GM12878 (cell line): Measurements from ENCODE around the gene ATF6B. TPM values are rescaled to one million over a fixed set of nuclear protein-coding genes. Genes with fewer than 3 reads are reported as not detected.

Source experiments
- ATAC-seq: fragments of 200-7000 bp; cut with Tn5 transposase; 3 replicates; pipeline ENCODE4 v1.9.1; 2020; ENCODE audit warnings: mild to moderate bottlenecking, moderate library complexity
- BruUV-seq: library from RNA; stranded (reverse); fragments of 400-500 nt; replicated peaks from 2 replicates; lab custom pipeline; 2021; lab: Mats Ljungman, UMichigan
- CTCF ChIA-PET: fragments of 300-600 bp; sonication (Branson Sonifier 250); formaldehyde crosslinking; extraction: SDS; loops from one replicate; lab custom pipeline; 2021; ENCODE audit warnings: inconsistent platforms; lab: Yijun Ruan, JAX
- POLR2A ChIA-PET: fragments of 350-600 bp; formaldehyde crosslinking; extraction: SDS; loops from one replicate; lab custom pipeline; 2021; ENCODE audit warnings: inconsistent platforms; lab: Charles Lee
- RAD21 ChIA-PET: fragments of 300-600 bp; sonication (Branson Sonifier 250); formaldehyde crosslinking; loops from one replicate; lab custom pipeline; 2023; ENCODE audit warnings: antibody characterized with exemption; ENCODE audit not compliant: unreplicated experiment; lab: Charles Lee
- SMC1A ChIA-PET: fragments of 300-600 bp; sonication (Branson Sonifier 250); formaldehyde crosslinking; loops from one replicate; lab custom pipeline; 2023; ENCODE audit not compliant: unreplicated experiment, uncharacterized antibody; lab: Charles Lee
- DNase-seq: peaks from one replicate; pipeline ENCODE4 v3.0.0-alpha.2; 2011; ENCODE audit warnings: low read depth, low spot score
- FAIRE-seq: peaks from 3 replicates; lab custom pipeline; 2011; peaks lifted over from hg19 to GRCh38; lab: Jason Lieb, UNC
- H2AFZ ChIP-seq: 2 replicates; pipeline ENCODE4 v1.6.0; 2011; ENCODE audit warnings: low read depth, low read length, control low read depth; ENCODE audit not compliant: control insufficient read depth
- H3K27ac ChIP-seq: 2 replicates; pipeline ENCODE4 v1.5.1; 2011; ENCODE audit warnings: control low read depth; ENCODE audit not compliant: control insufficient read depth, insufficient read depth
- H3K27me3 ChIP-seq, 2 experiments: replicated peaks in 1 of 2; 2 replicates each; pipeline versions ENCODE4 v1.6.0 to v1.6.1; 2011; ENCODE audit warnings: low read length in 1 of 2; ENCODE audit not compliant: control insufficient read depth in 2 of 2, insufficient read depth in 2 of 2
- H3K36me3 ChIP-seq, 2 experiments: 2 replicates each; pipeline ENCODE4 v1.5.1; 2011; ENCODE audit warnings: low read length in 1 of 2; ENCODE audit not compliant: control insufficient read depth in 2 of 2, insufficient read depth in 2 of 2
- H3K4me1 ChIP-seq: 2 replicates; pipeline ENCODE4 v1.6.1; 2011; ENCODE audit warnings: mild to moderate bottlenecking, low read length, moderate library complexity, mixed read lengths; ENCODE audit not compliant: control insufficient read depth, insufficient read depth
- H3K4me2 ChIP-seq: 2 replicates; pipeline ENCODE4 v1.6.0; 2011; ENCODE audit warnings: control low read depth; ENCODE audit not compliant: control insufficient read depth, insufficient read depth
- H3K4me3 ChIP-seq: fragments of 200-600 bp; sonication (generic); 2 replicates; pipeline ENCODE4 v1.5.1; 2016
- H3K79me2 ChIP-seq: 2 replicates; pipeline ENCODE4 v1.6.0; 2011; ENCODE audit warnings: low read length; ENCODE audit not compliant: control insufficient read depth, insufficient read depth
- H3K9ac ChIP-seq: 2 replicates; pipeline ENCODE4 v1.8.0; 2011; ENCODE audit warnings: low read length, control low read depth, mixed read lengths; ENCODE audit not compliant: control insufficient read depth, insufficient read depth
- H3K9me3 ChIP-seq: replicated peaks from 3 replicates; pipeline ENCODE4 v1.5.1; 2011; ENCODE audit warnings: mild to moderate bottlenecking, low read length; ENCODE audit not compliant: control insufficient read depth, insufficient read depth
- H4K20me1 ChIP-seq: 2 replicates; pipeline ENCODE4 v1.6.0; 2011; ENCODE audit not compliant: control insufficient read depth, insufficient read depth
- BCL11A ChIP-seq: IDR thresholded peaks from 2 replicates; pipeline ENCODE4 v1.6.1; 2011; ENCODE audit warnings: low read depth, low read length
- CEBPB ChIP-seq, 2 experiments: fragments of 150-350 bp in 1 of 2; IDR thresholded peaks; 2 replicates each; pipeline ENCODE4 v1.6.1; 2012 to 2014; ENCODE audit warnings: low read depth in 2 of 2, low read length in 2 of 2, borderline replicate concordance in 1 of 2, inconsistent platforms in 1 of 2
- CREM ChIP-seq: IDR thresholded peaks from 2 replicates; pipeline ENCODE4 v1.6.1; 2014; ENCODE audit warnings: antibody characterized with exemption, low read depth
- DPF2 ChIP-seq: fragments of 450-650 bp; IDR thresholded peaks from 2 replicates; pipeline ENCODE4 v1.6.1; 2017; ENCODE audit warnings: mild to moderate bottlenecking
- ESRRA ChIP-seq: IDR thresholded peaks from 2 replicates; pipeline ENCODE4 v1.6.1; 2012; ENCODE audit warnings: mild to moderate bottlenecking, low read length, improper control_type of control experiment
- IKZF1 ChIP-seq: fragments of 450-650 bp; conservative IDR thresholded peaks from 2 replicates; pipeline ENCODE4 v1.6.1; 2017; ENCODE audit warnings: antibody characterized with exemption, mild to moderate bottlenecking
- IRF4 ChIP-seq: IDR thresholded peaks from 2 replicates; pipeline ENCODE4 v1.6.1; 2011; ENCODE audit warnings: low read depth, low read length
- JUNB ChIP-seq: IDR thresholded peaks from 2 replicates; pipeline ENCODE4 v1.6.1; 2016; ENCODE audit warnings: antibody characterized with exemption, mild to moderate bottlenecking
- KAT2A ChIP-seq: conservative IDR thresholded peaks from 2 replicates; pipeline ENCODE4 v1.6.1; 2011; ENCODE audit warnings: low read depth, low read length; ENCODE audit not compliant: control insufficient read depth
- KLF5 ChIP-seq: fragments of 450-650 bp; IDR thresholded peaks from 2 replicates; pipeline ENCODE4 v1.6.1; 2014; ENCODE audit warnings: mild to moderate bottlenecking; ENCODE audit not compliant: partially characterized antibody
- MXI1 ChIP-seq: fragments of 150-350 bp; IDR thresholded peaks from 2 replicates; pipeline ENCODE4 v1.6.1; 2011; ENCODE audit warnings: low read depth, mild to moderate bottlenecking, inconsistent platforms, low read length, improper control_type of control experiment
- RB1 ChIP-seq: fragments of 450-650 bp; formaldehyde crosslinking; IDR thresholded peaks from 2 replicates; pipeline ENCODE4 v1.6.1; 2017; ENCODE audit warnings: mild to moderate bottlenecking, borderline replicate concordance
- SIX5 ChIP-seq: IDR thresholded peaks from 2 replicates; pipeline ENCODE4 v1.6.1; 2011; ENCODE audit warnings: mild to moderate bottlenecking, low read depth, low read length, moderate library complexity; ENCODE audit not compliant: severe bottlenecking
- USF1 ChIP-seq: IDR thresholded peaks from 2 replicates; pipeline ENCODE4 v1.6.1; 2011; ENCODE audit warnings: borderline replicate concordance, low read depth, mild to moderate bottlenecking, moderate library complexity, mixed read lengths, low read length; ENCODE audit not compliant: insufficient read depth; ENCODE audit errors: extremely low read length
- WGBS: methylation state at CpG from one replicate; pipeline ENCODE4 v1.1.6; 2016; ENCODE audit warnings: low lambda C conversion rate; ENCODE audit not compliant: insufficient replicate concordance, insufficient coverage; ENCODE audit errors: missing lambda C conversion rate; 5-methylcytosine and 5-hydroxymethylcytosine counted together
- in situ Hi-C: fragments of 300-500 bp; cut with MboI; formaldehyde crosslinking; loops from 9 replicates; pipeline ENCODE4 v1.14.3; 2018; ENCODE audit warnings: mixed read lengths
- intact Hi-C: fragments of 100-400 bp; cut with micrococcal nuclease; formaldehyde crosslinking; loops from one replicate; pipeline ENCODE4 v1.14.2; 2022; ENCODE audit not compliant: unreplicated experiment
- polyA plus RNA-seq, 11 experiments: library from polyadenylated mRNA; depleted of rRNA in 4 of 11; unstranded in 6 of 11; stranded (reverse) in 5 of 11; fragments of >200 nt; fragmentation: Nextera tagmentation in 4 of 11; fragmentation: Illumina TruSeq in 1 of 11; extraction: Ambion mirVana in 4 of 11; extraction: Trizol in 1 of 11; gene quantifications; 1 replicate in 1 of 11; 2 replicates in 10 of 11; pipeline versions ENCODE4 v1.2.1 to v1.2.3, GENCODE V29; 2011 to 2016; ENCODE audit warnings: inconsistent platforms in 2 of 11, missing spikeins in 2 of 11, low read depth in 1 of 11
- total RNA-seq, 4 experiments: library from RNA; depleted of rRNA in 3 of 4; stranded (reverse); fragments of >200 nt in 3 of 4; fragmentation: Illumina TruSeq in 1 of 4; extraction: Trizol in 1 of 4; gene quantifications; 2 replicates each; pipeline versions ENCODE4 v1.2.1 to v1.2.3, GENCODE V29; 2013 to 2021
- TF ChIP-seq, protein P1 (sequence below): IDR thresholded peaks from 2 replicates; pipeline ENCODE4 v1.6.1; 2012; ENCODE audit warnings: low read depth, low read length, improper control_type of control experiment
- TF ChIP-seq, protein P2 (sequence below): fragments of 450-650 bp; IDR thresholded peaks from 2 replicates; pipeline ENCODE4 v1.6.1; 2018; ENCODE audit warnings: borderline replicate concordance, mild to moderate bottlenecking; ENCODE audit not compliant: partially characterized antibody
- TF ChIP-seq, protein P3 (sequence below): IDR thresholded peaks from 2 replicates; pipeline ENCODE4 v1.6.1; 2011; ENCODE audit warnings: borderline replicate concordance, low read depth, mild to moderate bottlenecking, moderate library complexity, low read length; ENCODE audit not compliant: insufficient read depth, poor library complexity, severe bottlenecking

The ATF6B gene
- total and polyA plus RNA-seq, 10 of the 15 experiments (the other 5 are each of a cell fraction or from before 2014, with no cell fraction given): 13.6 to 83.9 (median 44.0) TPM

GRCh38 chr6:32086661-32087573 is 41.1 kb downstream of the ATF6B start:
- no peak overlapping the region for H3K4me2 ChIP-seq
- H3K36me3 ChIP-seq: no peaks in the 10 kb centered on the region
- no peaks in the 10 kb centered on the region for H4K20me1 ChIP-seq
- peak; percentile 63 for DNase-seq
- RAD21 ChIA-PET: no interaction called here
- ATAC-seq: peak; percentile 74
- SMC1A ChIA-PET: no interaction called here
- CTCF ChIA-PET: no interaction called here
- H3K4me1 ChIP-seq: peaks cover 16% of the 10 kb centered on the region
- peaks cover 3 to 8% of the 10 kb centered on the region in 2 experiments for H3K27me3 ChIP-seq
- H3K27ac ChIP-seq: no peak overlapping the region
- H2AFZ ChIP-seq: no peak overlapping the region
- H3K9me3 ChIP-seq: no peaks in the 10 kb centered on the region
- no peak overlapping the region for H3K4me3 ChIP-seq
- peak; percentile 77 for FAIRE-seq
- in situ Hi-C loops (no loop called here), intact Hi-C loops (loop anchor here (2.0 kb wide), 1 partner anchor 68 kb away; the partner anchor contains the start of gene PPT2)
- WGBS: 28% methylated on average over 34 of the region's 45 CpGs
- no TSS peak for BruUV-seq
- H3K9ac ChIP-seq: no peak overlapping the region
- no peaks in the 10 kb centered on the region for H3K79me2 ChIP-seq
- POLR2A ChIA-PET: no interaction called here
- TF ChIP-seq USF1: no peak
- TF ChIP-seq KAT2A: no peak
- TF ChIP-seq SIX5: no peak
- TF ChIP-seq IKZF1: peak; percentile 89
- no peak for TF ChIP-seq KLF5
- peak; percentile 94 for TF ChIP-seq IRF4
- peak; percentile 85; the same call in 1 of the 2 replicates for TF ChIP-seq ESRRA
- TF ChIP-seq MXI1: no peak
- TF ChIP-seq JUNB: peak; percentile 81
- peak in 1 of 2 experiments; percentile 90; a peak in 2 of 4 replicates for TF ChIP-seq CEBPB (IDR thresholded peaks at IDR 0.05; ENCODE audit: borderline replicate concordance in 1 of 2, low read depth in 2 of 2, low read length in 2 of 2)
- TF ChIP-seq, protein P1, sequence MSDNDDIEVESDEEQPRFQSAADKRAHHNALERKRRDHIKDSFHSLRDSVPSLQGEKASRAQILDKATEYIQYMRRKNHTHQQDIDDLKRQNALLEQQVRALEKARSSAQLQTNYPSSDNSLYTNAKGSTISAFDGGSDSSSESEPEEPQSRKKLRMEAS: no peak
- peak; percentile 78; the same call in 1 of the 2 replicates for TF ChIP-seq BCL11A
- TF ChIP-seq, protein P2, sequence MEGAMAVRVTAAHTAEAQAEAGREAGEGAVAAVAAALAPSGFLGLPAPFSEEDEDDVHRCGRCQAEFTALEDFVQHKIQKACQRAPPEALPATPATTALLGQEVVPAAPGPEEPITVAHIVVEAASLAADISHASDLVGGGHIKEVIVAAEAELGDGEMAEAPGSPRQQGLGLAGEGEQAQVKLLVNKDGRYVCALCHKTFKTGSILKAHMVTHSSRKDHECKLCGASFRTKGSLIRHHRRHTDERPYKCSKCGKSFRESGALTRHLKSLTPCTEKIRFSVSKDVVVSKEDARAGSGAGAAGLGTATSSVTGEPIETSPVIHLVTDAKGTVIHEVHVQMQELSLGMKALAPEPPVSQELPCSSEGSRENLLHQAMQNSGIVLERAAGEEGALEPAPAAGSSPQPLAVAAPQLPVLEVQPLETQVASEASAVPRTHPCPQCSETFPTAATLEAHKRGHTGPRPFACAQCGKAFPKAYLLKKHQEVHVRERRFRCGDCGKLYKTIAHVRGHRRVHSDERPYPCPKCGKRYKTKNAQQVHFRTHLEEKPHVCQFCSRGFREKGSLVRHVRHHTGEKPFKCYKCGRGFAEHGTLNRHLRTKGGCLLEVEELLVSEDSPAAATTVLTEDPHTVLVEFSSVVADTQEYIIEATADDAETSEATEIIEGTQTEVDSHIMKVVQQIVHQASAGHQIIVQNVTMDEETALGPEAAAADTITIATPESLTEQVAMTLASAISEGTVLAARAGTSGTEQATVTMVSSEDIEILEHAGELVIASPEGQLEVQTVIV: no peak
- TF ChIP-seq DPF2: peak; percentile 75
- no peak for TF ChIP-seq RB1
- peak; percentile 71; the same call in 1 of the 2 replicates for TF ChIP-seq CREM
- TF ChIP-seq, protein P3, sequence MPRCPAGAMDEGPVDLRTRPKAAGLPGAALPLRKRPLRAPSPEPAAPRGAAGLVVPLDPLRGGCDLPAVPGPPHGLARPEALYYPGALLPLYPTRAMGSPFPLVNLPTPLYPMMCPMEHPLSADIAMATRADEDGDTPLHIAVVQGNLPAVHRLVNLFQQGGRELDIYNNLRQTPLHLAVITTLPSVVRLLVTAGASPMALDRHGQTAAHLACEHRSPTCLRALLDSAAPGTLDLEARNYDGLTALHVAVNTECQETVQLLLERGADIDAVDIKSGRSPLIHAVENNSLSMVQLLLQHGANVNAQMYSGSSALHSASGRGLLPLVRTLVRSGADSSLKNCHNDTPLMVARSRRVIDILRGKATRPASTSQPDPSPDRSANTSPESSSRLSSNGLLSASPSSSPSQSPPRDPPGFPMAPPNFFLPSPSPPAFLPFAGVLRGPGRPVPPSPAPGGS: peak; percentile 46
